ENCODE data around the gene BRD3OS. TPM values are rescaled to one million over a fixed set of nuclear protein-coding genes. Genes with fewer than 3 reads are reported as not detected.

BRD3OS gene
- total RNA-seq, 1 experiment from 2014 or later: 13.6 TPM

GRCh38 chr9:134026981-134027380, 1.7 kb downstream of the BRD3OS start:
- TF ChIP-seq EZH2 (IDR thresholded peaks at IDR 0.05; ENCODE audit: low read length, unreplicated experiment) (no peak), CTCF (conservative IDR thresholded peaks at IDR 0.05; ENCODE audit: low read depth, low read length) (no peak), EZH2phosphoT487 (IDR thresholded peaks at IDR 0.05; ENCODE audit: borderline replicate concordance, low read length) (no peak)
- H2AFZ ChIP-seq (ENCODE audit: low read length): no peak overlapping the region
- no peaks in the 10 kb centered on the region for H3K27me3 ChIP-seq (ENCODE audit: low read length)
- no peak overlapping the region for H3K27ac ChIP-seq (ENCODE audit: low read length)
- H3K9me3 ChIP-seq (ENCODE audit: low read length): no peaks in the 10 kb centered on the region
- no peaks in the 10 kb centered on the region for H4K20me1 ChIP-seq (ENCODE audit: low read length)
- H3K9ac ChIP-seq (ENCODE audit: low read length): no peak overlapping the region
- H3K79me2 ChIP-seq (ENCODE audit: low read length): no peaks in the 10 kb centered on the region
- no peaks in the 10 kb centered on the region for H3F3A ChIP-seq (ENCODE audit: low read length, unreplicated experiment)
- DNase-seq: no peak
- H3K4me1 ChIP-seq (ENCODE audit: insufficient read depth, low read length): peaks cover 4% of the 10 kb centered on the region
- TSS peak; percentile 55 for BruUV-seq (replicated peaks)
- no peaks in the 10 kb centered on the region for H3K9me2 ChIP-seq (replicated peaks; ENCODE audit: low read length)
- POLR2A ChIA-PET (ENCODE audit: unreplicated experiment): interaction anchor here (0.6 kb wide), 1 partner anchor 254 kb away, joined by 4 read pairs; no protein-coding TSS in a partner anchor
- no peak overlapping the region for H3K4me3 ChIP-seq (ENCODE audit: low read length)
- no peak overlapping the region for H3K4me2 ChIP-seq (ENCODE audit: low read length)
- ATAC-seq: no peak
- intact Hi-C loops (cut with micrococcal nuclease): no loop called here
- CTCF ChIA-PET: no interaction called here
- H3K36me3 ChIP-seq (ENCODE audit: low read depth, low read length): no peaks in the 10 kb centered on the region

GRCh38 chr9:134027561-134027960, 2.3 kb downstream of the BRD3OS start:
- no peak overlapping the region for H3K9ac ChIP-seq (ENCODE audit: low read length)
- ATAC-seq (no peak), DNase-seq (no peak)
- TF ChIP-seq EZH2phosphoT487 (IDR thresholded peaks at IDR 0.05; ENCODE audit: borderline replicate concordance, low read length) (no peak), CTCF (conservative IDR thresholded peaks at IDR 0.05; ENCODE audit: low read depth, low read length) (no peak), EZH2 (IDR thresholded peaks at IDR 0.05; ENCODE audit: low read length, unreplicated experiment) (no peak)
- H3K9me2 ChIP-seq (replicated peaks; ENCODE audit: low read length): no peaks in the 10 kb centered on the region
- no peaks in the 10 kb centered on the region for H3K36me3 ChIP-seq (ENCODE audit: low read depth, low read length)
- peaks cover 4% of the 10 kb centered on the region for H3K4me1 ChIP-seq (ENCODE audit: insufficient read depth, low read length)
- no peaks in the 10 kb centered on the region for H4K20me1 ChIP-seq (ENCODE audit: low read length)
- H3K9me3 ChIP-seq (ENCODE audit: low read length): no peaks in the 10 kb centered on the region
- no peaks in the 10 kb centered on the region for H3K27me3 ChIP-seq (ENCODE audit: low read length)
- H3K4me2 ChIP-seq (ENCODE audit: low read length): no peak overlapping the region
- no peak overlapping the region for H2AFZ ChIP-seq (ENCODE audit: low read length)
- ChIA-PET CTCF (no interaction called here), POLR2A (ENCODE audit: unreplicated experiment) (no interaction called here)
- no TSS peak for BruUV-seq (replicated peaks)
- H3K79me2 ChIP-seq (ENCODE audit: low read length): no peaks in the 10 kb centered on the region
- H3F3A ChIP-seq (ENCODE audit: low read length, unreplicated experiment): no peaks in the 10 kb centered on the region
- H3K27ac ChIP-seq (ENCODE audit: low read length): no peak overlapping the region
- intact Hi-C loops (cut with micrococcal nuclease): no loop called here
- H3K4me3 ChIP-seq (ENCODE audit: low read length): no peak overlapping the region

GRCh38 chr9:134028076-134028475, 2.8 kb downstream of the BRD3OS start:
- Histone ChIP-seq H2AFZ (ENCODE audit: low read length) (no peak overlapping the region), H3K4me1 (ENCODE audit: insufficient read depth, low read length) (peaks cover 4% of the 10 kb centered on the region), H3F3A (ENCODE audit: low read length, unreplicated experiment) (no peaks in the 10 kb centered on the region), H3K79me2 (ENCODE audit: low read length) (no peaks in the 10 kb centered on the region), H3K9ac (ENCODE audit: low read length) (no peak overlapping the region), H4K20me1 (ENCODE audit: low read length) (no peaks in the 10 kb centered on the region), H3K9me3 (ENCODE audit: low read length) (no peaks in the 10 kb centered on the region), H3K36me3 (ENCODE audit: low read depth, low read length) (no peaks in the 10 kb centered on the region; the same call in 1 of the 2 replicates), H3K27me3 (ENCODE audit: low read length) (no peaks in the 10 kb centered on the region), H3K4me2 (ENCODE audit: low read length) (no peak overlapping the region), H3K27ac (ENCODE audit: low read length) (no peak overlapping the region), H3K9me2 (replicated peaks; ENCODE audit: low read length) (no peaks in the 10 kb centered on the region), H3K4me3 (ENCODE audit: low read length) (no peak overlapping the region)
- no peak for TF ChIP-seq EZH2phosphoT487 (IDR thresholded peaks at IDR 0.05; ENCODE audit: borderline replicate concordance, low read length)
- TF ChIP-seq EZH2 (IDR thresholded peaks at IDR 0.05; ENCODE audit: low read length, unreplicated experiment): no peak
- TF ChIP-seq CTCF (conservative IDR thresholded peaks at IDR 0.05; ENCODE audit: low read depth, low read length): no peak
- POLR2A ChIA-PET (ENCODE audit: unreplicated experiment): no interaction called here
- intact Hi-C loops (cut with micrococcal nuclease): no loop called here
- BruUV-seq (replicated peaks): no TSS peak
- no peak for DNase-seq
- no peak for ATAC-seq
- CTCF ChIA-PET: no interaction called here
